ENCODE data around the gene PAX7.

Gene PAX7

DNA sequence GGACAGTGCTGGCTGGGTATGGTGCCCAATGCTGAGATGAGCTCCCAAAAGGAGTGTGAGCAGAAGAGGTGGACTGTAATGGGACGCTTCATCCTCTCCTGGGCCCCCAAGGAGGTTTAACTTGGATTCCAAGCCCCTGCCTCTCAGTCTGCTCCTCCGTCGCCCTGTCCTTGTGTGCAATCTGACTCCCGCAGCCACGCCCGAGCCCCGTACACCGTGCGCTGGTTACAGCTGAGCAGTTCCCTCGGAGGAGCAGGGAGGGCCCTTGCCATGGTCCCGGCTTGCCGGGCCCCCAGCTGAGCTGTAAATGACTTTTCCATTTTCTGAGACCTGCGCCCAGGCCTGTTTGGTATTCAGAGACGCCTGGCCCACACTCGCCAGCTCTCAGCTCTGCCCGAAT, 53.7 kb downstream of the PAX7 start:
- Histone ChIP-seq H3K9me2 (replicated peaks; ENCODE audit: insufficient read depth, low read length) (no peaks in the 10 kb centered on the region), H3F3A (ENCODE audit: insufficient read depth) (no peaks in the 10 kb centered on the region), H3K79me2 (ENCODE audit: insufficient read depth, low read length) (no peaks in the 10 kb centered on the region), H4K20me1 (ENCODE audit: low read depth, low read length) (no peaks in the 10 kb centered on the region), H2AFZ (ENCODE audit: low read depth, low read length, severe bottlenecking) (no peak overlapping the region), H3K4me3 (ENCODE audit: insufficient read depth, low read length, poor library complexity, severe bottlenecking) (no peak overlapping the region), H3K27ac (ENCODE audit: low read depth, low read length) (no peak overlapping the region), H3K4me2 (ENCODE audit: low read depth, low read length, poor library complexity, severe bottlenecking) (no peak overlapping the region), H3K27me3 (ENCODE audit: low read length) (no peaks in the 10 kb centered on the region), H3K9ac (ENCODE audit: low read length) (no peak overlapping the region), H3K36me3 (ENCODE audit: low read length) (no peaks in the 10 kb centered on the region), H3K9me3 (ENCODE audit: insufficient read depth, low read length) (no peaks in the 10 kb centered on the region)
- TF ChIP-seq EZH2phosphoT487 (conservative IDR thresholded peaks at IDR 0.05; ENCODE audit: low read length): no peak
- TF ChIP-seq, protein P1, sequence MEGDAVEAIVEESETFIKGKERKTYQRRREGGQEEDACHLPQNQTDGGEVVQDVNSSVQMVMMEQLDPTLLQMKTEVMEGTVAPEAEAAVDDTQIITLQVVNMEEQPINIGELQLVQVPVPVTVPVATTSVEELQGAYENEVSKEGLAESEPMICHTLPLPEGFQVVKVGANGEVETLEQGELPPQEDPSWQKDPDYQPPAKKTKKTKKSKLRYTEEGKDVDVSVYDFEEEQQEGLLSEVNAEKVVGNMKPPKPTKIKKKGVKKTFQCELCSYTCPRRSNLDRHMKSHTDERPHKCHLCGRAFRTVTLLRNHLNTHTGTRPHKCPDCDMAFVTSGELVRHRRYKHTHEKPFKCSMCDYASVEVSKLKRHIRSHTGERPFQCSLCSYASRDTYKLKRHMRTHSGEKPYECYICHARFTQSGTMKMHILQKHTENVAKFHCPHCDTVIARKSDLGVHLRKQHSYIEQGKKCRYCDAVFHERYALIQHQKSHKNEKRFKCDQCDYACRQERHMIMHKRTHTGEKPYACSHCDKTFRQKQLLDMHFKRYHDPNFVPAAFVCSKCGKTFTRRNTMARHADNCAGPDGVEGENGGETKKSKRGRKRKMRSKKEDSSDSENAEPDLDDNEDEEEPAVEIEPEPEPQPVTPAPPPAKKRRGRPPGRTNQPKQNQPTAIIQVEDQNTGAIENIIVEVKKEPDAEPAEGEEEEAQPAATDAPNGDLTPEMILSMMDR (IDR thresholded peaks at IDR 0.05; ENCODE audit: insufficient read depth, low read length, poor library complexity, severe bottlenecking): no peak

DNA sequence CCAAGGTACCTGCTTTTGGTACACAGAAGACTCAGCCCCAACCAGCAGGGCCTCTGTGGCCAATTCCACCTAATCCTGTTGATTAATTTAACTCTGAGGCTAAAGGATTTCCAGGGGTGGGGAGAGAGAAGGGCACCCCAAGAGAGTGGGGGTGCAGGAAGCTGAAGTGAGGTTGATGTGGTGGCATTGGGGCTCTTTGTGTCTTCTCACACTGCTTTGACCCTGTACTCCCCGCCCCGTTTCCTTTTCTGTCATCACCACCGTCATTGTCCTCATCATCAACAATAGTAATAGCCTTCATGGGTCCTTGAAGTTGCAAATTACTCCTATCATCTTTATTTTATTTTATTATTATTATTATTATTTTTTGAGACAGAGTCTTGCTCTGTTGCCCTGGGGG, 55.9 kb downstream of the PAX7 start:
- Histone ChIP-seq H3K9me3 (ENCODE audit: insufficient read depth, low read length) (no peaks in the 10 kb centered on the region), H3K27me3 (ENCODE audit: low read length) (no peaks in the 10 kb centered on the region), H2AFZ (ENCODE audit: low read depth, low read length, severe bottlenecking) (no peak overlapping the region), H3K36me3 (ENCODE audit: low read length) (no peaks in the 10 kb centered on the region), H3K9me2 (replicated peaks; ENCODE audit: insufficient read depth, low read length) (no peaks in the 10 kb centered on the region), H3K4me3 (ENCODE audit: insufficient read depth, low read length, poor library complexity, severe bottlenecking) (no peak overlapping the region), H3K9ac (ENCODE audit: low read length) (no peak overlapping the region), H3K79me2 (ENCODE audit: insufficient read depth, low read length) (no peaks in the 10 kb centered on the region), H3F3A (ENCODE audit: insufficient read depth) (no peaks in the 10 kb centered on the region), H4K20me1 (ENCODE audit: low read depth, low read length) (no peaks in the 10 kb centered on the region), H3K4me2 (ENCODE audit: low read depth, low read length, poor library complexity, severe bottlenecking) (no peak overlapping the region), H3K27ac (ENCODE audit: low read depth, low read length) (no peak overlapping the region)
- no peak for TF ChIP-seq EZH2phosphoT487 (conservative IDR thresholded peaks at IDR 0.05; ENCODE audit: low read length)
- TF ChIP-seq, protein P1 (IDR thresholded peaks at IDR 0.05; ENCODE audit: insufficient read depth, low read length, poor library complexity, severe bottlenecking): no peak

DNA sequence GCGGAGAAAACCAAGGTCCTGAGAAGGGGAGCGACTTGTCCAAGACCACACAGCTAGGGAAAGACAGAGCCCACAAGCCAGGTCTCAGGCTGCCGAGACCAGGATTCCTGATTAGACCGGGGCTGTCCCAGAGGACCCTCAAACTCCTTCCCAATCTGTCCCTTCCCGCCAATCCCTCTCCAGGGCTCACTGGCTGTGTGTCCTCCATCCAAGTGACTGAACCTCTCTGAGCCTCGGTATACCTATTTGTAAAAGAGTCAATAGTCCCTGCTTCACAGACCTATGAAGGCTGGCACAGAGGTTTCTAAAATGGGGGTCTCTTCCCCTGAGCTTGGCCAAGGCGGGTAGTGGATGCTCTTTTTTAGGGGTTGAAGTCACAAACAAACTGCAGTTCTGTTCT, 56.6 kb downstream of the PAX7 start:
- Histone ChIP-seq H3F3A (ENCODE audit: insufficient read depth) (no peaks in the 10 kb centered on the region), H3K4me2 (ENCODE audit: low read depth, low read length, poor library complexity, severe bottlenecking) (no peak overlapping the region), H3K27me3 (ENCODE audit: low read length) (no peaks in the 10 kb centered on the region), H3K27ac (ENCODE audit: low read depth, low read length) (no peak overlapping the region), H3K9ac (ENCODE audit: low read length) (no peak overlapping the region), H3K79me2 (ENCODE audit: insufficient read depth, low read length) (no peaks in the 10 kb centered on the region), H3K9me3 (ENCODE audit: insufficient read depth, low read length) (no peaks in the 10 kb centered on the region), H3K9me2 (replicated peaks; ENCODE audit: insufficient read depth, low read length) (no peaks in the 10 kb centered on the region), H2AFZ (ENCODE audit: low read depth, low read length, severe bottlenecking) (no peak overlapping the region), H3K4me3 (ENCODE audit: insufficient read depth, low read length, poor library complexity, severe bottlenecking) (no peak overlapping the region), H3K36me3 (ENCODE audit: low read length) (no peaks in the 10 kb centered on the region), H4K20me1 (ENCODE audit: low read depth, low read length) (no peaks in the 10 kb centered on the region)
- TF ChIP-seq, protein P1 (IDR thresholded peaks at IDR 0.05; ENCODE audit: insufficient read depth, low read length, poor library complexity, severe bottlenecking): no peak
- TF ChIP-seq EZH2phosphoT487 (conservative IDR thresholded peaks at IDR 0.05; ENCODE audit: low read length): no peak
